Fibroblast of pulmonary artery (primary cell): Measurements from ENCODE around the gene SBNO2.

Experiments used
- DNase-seq: peaks from one replicate; pipeline ENCODE4 v3.0.0-alpha.2; 2010; ENCODE audit warnings: low read depth
- H3K4me3 ChIP-seq: replicated peaks from 2 replicates; pipeline ENCODE4 v1.5.1; 2011; ENCODE audit warnings: low read depth, mild to moderate bottlenecking, control low read depth, low read length, moderate library complexity
- CTCF ChIP-seq: IDR thresholded peaks from 2 replicates; pipeline ENCODE4 v1.5.1; 2011; ENCODE audit warnings: mild to moderate bottlenecking, control low read depth, low read length, inconsistent platforms; ENCODE audit errors: missing control alignments

SBNO2 gene

GRCh38 chr19:1220477-1220930, 46.4 kb upstream of the SBNO2 start:
- TF ChIP-seq CTCF: no peak
- H3K4me3 ChIP-seq: no peak overlapping the region
- no peak for DNase-seq

- no peak overlapping the region for H3K4me3 ChIP-seq
- TF ChIP-seq CTCF: no peak
- DNase-seq: no peak
Observed at GRCh38 chr19:1219786-1220476, 45.9 kb upstream of the SBNO2 start.

- no peak for DNase-seq
- no peak overlapping the region for H3K4me3 ChIP-seq
- TF ChIP-seq CTCF: no peak
Observed at GRCh38 chr19:1218751-1219567, 44.9 kb upstream of the SBNO2 start.

- no peak for TF ChIP-seq CTCF
- no peak for DNase-seq
- no peak overlapping the region for H3K4me3 ChIP-seq
Observed at GRCh38 chr19:1217366-1217765, 43.3 kb upstream of the SBNO2 start.

- no peak for TF ChIP-seq CTCF
- H3K4me3 ChIP-seq: no peak overlapping the region
- no peak for DNase-seq
Observed at GRCh38 chr19:1216756-1217155, 42.7 kb upstream of the SBNO2 start.

GRCh38 chr19:1214862-1215731, 41.0 kb upstream of the SBNO2 start:
- TF ChIP-seq CTCF: no peak
- DNase-seq: no peak
- H3K4me3 ChIP-seq: no peak overlapping the region
